NCI-H2029 (cell line): ENCODE measurements around the gene PTH2.
"Not testable (repeated sequence)": the region's sequence is repeated elsewhere in the genome, so short reads cannot be mapped to it uniquely, and the experiment has no call there.

ENCODE experiments used
- DNase-seq: peaks from one replicate; lab custom pipeline; 2025; lab: John Stamatoyannopoulos, UW

PTH2 gene

DNA sequence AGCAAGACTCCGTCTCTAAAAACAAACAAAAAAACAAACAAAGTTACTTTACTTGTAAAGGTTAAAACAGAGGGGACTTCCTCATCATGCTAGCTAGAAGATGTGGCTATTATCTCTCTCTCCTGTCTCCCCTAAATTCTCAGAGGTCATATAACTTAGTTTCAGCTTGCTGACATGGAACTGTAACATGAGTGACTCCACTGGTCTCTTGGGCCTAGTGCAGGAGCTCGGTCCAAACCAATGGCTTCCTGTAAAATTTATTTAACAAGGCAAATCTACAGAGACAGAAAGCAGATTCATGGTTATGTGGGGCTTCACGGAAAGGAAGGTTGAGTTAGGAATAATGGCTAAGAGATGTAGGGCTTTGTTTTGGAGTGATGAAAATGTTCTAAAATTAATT is 44.7 kb downstream of the PTH2 start:
- DNase-seq, result no peak

DNA sequence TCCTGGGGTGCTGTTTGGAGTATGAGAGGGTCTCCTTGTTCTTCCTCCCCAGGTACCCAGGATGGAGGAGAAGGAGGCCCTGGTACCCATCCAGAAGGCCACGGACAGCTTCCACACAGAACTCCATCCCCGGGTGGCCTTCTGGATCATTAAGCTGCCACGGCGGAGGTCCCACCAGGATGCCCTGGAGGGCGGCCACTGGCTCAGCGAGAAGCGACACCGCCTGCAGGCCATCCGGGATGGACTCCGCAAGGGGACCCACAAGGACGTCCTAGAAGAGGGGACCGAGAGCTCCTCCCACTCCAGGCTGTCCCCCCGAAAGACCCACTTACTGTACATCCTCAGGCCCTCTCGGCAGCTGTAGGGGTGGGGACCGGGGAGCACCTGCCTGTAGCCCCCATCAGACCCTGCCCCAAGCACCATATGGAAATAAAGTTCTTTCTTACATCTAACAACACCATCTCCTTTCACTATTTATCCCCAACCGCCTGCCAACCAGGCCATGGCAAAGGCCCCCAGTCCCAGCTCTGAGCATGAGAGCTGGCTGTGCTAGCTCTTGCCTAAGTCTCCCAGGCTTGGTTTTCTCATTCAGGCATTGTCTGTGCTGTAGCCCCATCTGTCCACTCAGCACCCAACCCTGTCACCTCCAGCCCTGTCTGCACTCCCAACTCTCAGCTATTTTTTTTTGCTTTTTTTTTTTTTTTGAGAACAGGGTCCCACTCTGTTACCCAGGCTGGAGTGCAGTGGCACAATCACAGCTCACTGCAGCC is 48.4 kb downstream of the PTH2 start:
- DNase-seq, result no peak

DNA sequence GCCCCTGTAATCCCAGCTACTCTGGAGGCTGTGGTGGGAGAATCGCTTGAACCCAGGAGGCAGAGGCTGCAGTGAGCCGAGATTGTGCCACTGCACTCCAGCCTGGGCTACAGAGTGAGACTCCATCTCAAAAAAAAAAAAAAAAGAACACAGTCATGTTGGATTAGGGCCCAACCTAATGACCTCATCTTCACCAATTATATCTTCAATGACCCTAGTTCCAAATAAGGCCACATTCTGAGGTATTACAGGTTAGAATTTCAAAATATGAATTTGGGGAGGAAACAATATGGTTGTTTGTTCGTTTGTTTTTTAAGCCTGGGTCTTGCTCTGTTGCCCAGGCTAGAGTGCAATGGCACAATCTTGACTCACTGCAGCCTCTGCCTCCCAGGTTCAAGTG is 50.1 kb downstream of the PTH2 start:
- DNase-seq, result not testable (repeated sequence)
